Cerebellar cortex (tissue), 1 donor: ENCODE data around the gene LCAT.
A peak's percentile ranks its signal among the peaks of the same experiment; 100 is the strongest.
"Not testable (repeated sequence)": the region's sequence is repeated elsewhere in the genome, so short reads cannot be mapped to it uniquely, and the experiment has no call there.

Experiments
- DNase-seq: peaks from one replicate; pipeline ENCODE4 v3.0.0-alpha.2; 2015; ENCODE audit warnings: low spot score

Gene LCAT

GRCh38 chr16:67946966-67947558 is 3.1 kb upstream of the LCAT start:
- no peak for DNase-seq

DNA sequence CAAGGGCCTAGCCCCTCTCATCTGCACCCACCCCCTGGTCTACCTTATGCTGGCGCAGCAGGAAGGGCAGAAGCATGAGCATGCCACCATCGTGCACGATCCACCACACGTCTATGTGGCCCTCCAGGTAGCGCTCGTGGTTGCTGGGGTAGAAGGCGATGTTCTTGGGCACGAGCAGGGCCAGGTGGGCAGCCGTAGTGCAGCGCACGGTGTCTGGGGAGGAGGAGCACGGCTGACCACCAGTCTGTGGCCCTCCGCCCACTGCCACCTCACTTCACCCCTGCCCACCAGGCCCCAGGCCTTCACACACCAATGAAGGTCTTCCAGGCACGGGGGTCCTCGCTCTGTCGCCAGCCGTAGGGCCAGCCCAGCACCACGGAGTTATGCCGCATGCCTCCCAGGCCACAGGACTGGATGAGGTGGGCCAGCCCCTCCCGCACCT is 2.2 kb upstream of the LCAT start:
- DNase-seq = no peak

GRCh38 chr16:67945392-67945933 is 1.5 kb upstream of the LCAT start:
- DNase-seq = no peak

DNA sequence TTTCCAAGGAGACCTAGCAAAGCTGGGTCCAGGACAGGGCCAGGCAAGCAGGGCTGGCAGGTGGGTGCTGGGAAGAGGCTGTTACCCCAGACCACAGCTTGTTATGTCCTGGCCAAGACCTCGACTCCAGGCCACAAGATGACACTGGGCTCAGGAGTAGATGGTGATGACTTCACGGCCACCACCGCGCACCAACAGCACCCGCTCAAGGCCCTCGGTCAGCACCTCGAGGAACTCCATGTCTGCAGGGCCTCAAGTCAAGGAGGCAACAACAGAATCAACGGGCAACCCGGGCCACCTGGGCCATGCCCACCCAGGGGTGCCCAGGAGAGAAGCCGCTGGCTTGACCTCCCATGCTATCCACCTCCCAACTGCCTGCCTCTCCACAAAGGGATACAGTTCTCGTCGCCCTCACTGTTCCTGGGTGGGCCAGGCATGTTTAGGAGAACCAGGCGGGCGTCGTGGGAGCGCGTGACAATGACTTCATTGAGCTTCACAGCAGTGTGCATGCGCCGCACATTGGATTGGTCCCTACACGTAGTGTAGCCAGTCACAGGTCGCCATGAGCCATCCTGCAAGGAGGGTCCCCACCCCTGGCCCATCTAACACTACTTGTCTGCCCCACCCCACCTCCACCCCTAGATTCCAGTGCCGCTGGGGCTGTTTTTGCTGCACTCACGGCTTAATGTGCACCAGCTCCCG is 921 bp upstream of the LCAT start:
- no peak for DNase-seq

DNA sequence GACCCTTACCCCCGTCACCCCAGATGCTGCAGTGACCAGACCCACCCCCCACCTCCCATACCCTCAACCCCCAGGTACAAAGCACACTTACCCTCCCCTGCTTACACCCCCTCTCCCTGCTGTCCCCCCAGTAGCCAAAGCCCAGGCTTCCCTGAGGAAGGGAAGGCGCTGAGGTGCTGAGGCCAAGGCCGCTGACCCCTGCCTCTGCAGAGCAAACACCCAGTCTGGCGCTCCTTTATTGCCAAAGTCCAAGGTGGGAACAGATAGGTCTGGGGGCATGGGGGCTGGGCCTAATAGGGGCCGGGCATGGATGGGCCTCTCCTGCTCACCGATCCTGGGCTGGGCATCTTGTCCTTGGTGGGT is 683 bp downstream of the LCAT start:
- DNase-seq = no peak

DNA sequence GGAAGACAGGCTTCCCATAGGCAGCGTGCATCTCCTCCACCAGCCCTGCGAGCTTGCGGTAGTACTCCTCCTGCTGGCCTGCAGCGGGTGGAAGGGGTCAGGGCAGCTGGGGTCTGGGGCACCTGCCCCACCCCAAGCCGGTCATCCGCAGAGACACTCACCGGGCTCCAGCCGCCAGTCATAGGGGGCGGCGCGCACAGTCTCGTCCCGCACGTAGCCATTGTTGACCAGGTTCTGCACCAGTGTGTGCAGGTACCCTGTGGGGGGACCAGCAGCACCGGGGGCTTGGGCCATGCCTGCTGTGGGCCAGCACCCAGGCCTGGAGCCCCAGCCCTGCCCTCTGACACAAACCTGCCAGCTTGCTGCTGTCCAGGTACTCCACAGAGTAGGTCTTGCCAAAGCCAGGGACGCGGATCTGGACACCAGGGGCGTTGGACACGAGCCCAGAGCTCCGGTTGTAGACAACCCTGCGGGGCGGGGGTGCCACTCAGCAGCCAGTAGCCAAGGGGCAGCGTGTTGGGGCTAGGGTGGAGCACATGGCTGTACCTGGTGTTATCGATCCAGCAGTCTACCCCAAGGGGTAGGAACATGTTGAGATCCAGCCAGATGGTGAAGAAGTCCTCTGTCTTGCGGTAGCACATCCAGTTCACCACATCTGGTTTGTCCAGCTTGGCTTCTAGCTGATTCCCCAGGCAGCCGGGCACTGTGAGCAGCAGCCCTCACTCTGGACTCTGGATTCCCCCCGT is 1.2 kb downstream of the LCAT start:
- DNase-seq = no peak

GRCh38 chr16:67942200-67942509 is 1.8 kb downstream of the LCAT start:
- peak; percentile 63 for DNase-seq

DNA sequence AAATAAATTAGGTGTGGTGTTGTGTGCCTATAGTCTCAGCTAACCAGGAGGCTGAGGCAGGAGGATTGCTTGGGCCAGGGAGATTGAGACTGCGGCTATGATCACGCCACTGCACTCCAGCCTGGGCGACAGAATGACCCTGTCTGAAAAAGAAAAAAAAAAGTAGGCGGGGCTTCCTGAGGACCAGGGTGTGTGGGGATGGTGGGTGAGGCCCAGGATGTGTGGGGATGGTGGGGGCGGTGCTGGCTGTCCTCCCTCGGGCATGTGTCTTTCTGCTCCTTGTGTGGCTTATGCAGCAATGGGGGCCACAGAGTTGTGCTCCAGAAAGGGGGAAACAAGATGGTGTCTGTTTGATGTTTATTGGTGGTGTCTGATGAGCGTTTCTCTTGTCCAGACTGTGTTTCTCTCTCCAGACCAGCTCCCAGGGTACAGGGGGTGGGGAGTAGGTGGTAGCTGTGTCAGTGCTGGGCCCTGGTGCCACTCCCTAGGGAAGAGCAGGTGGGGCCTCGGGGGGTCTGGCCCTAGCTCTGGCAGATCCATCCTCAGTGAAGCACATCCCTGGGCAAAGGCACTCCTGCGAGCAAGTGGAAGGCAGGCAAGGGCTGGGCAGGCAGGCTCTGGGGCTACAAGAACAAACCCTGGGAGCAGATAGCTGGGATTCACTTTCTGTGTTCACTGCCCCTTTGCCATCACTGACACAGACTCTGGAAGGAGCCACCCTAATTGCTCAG is 2.3 kb downstream of the LCAT start:
- DNase-seq = no peak

GRCh38 chr16:67940446-67941089 is 3.4 kb downstream of the LCAT start:
- no peak for DNase-seq

GRCh38 chr16:67939507-67940445 is 4.1 kb downstream of the LCAT start:
- no peak for DNase-seq

DNA sequence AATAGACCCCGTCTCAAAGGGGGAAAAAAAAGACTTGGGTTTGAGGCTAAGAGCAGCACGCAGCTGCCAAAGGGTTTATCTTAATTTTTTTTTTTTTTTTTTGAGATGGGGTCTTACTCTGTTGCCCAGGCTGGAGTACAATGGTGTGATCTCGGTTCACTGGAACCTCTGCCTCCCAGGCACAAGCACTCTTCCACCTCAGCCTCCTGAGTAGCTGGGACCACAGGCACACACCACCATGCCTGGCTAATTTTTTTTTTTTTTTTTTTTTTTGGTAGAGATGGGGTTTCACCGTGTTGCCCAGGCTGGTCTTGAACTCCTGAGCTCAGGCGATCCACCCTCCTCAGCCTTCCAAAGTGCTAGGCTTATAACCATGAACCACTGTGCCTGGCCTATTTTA is 6.2 kb downstream of the LCAT start:
- DNase-seq = not testable (repeated sequence)

DNA sequence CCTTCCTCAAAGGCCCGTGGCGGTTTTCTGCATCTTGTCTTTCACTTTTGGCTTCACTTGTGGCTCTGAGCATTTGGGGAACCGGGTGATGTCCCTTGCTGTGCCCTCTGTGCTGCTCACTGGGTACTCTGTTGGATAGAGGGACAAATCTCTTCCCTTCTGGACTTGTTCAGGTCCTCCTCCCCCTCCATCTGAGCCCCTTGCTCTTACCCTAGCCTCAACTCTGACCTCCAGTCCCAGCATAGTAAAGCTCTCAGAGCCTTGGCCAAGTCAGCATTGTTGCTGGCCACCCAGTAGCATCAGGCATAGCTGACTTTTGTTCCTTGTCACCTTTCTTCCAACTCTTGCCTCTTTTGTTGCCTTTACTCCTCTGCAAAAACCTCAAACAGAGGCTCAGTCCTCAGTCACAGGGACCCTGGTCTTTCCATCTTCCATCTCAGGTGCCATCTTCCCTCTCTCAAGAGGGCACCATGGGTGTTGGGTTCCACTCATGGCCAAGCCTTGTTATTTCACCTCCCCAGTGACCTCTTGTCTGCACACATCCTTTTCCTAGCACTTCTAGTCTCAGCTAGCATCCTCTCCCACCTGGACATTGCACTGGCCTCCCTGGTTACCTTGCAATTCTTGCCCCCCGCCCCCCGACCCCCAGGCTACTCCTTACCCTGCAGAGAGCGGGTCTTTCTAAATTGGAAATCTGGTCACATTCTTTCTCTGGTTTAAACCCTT is 6.9 kb downstream of the LCAT start:
- no peak for DNase-seq

DNA sequence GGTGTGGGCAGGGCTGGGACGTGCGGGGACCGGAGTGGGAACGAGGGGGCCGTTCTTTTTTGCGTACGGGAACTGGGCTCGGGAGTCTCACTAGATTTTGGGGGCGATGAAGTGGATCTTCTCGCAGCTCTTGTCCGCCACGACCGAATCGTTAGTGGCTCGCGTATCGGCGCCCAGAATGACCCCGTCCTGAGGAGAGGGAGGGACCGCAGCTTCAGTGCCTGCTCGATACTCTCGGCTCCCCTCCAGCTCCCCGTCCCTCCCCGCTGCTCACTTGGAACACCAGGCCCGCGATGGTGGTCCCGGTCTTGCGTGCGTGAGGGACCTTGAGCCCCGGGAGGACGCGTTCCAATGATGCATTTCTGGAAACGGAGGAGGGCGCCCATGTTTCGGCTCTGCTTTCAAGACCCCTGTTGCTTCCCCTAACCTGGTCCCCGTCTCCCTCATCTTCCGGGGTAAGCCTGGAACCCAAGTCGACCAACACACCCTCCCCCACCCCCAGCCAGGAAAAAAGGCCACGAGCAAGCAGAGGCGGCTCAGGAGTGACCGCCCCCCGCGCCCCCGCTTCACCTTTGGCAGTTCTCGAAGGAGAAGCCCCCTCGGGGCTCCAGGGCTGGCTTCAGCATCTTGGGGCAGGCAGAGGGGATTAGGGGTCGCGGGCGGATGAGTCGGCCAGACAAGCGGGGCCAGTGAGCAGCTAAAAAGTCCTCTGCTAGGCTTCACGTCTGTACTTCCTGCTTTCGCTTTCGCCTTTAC is 7.6 kb downstream of the LCAT start, which contains the start of gene PSMB10:
PSMB10 (minus strand) TSS at position 727 of the 756 bp plus-strand sequence; CDS start at position 626, 101 bp downstream.
- DNase-seq = no peak

- peak; percentile 99 for DNase-seq
These were observed 8.4 kb downstream of the LCAT start for GRCh38 chr16:67935402-67936123.

- DNase-seq = no peak
These were observed 8.9 kb downstream of the LCAT start for GRCh38 chr16:67935101-67935401.

GRCh38 chr16:67934306-67935100 is 9.4 kb downstream of the LCAT start:
- DNase-seq = no peak

- no peak for DNase-seq
These were observed 10.1 kb downstream of the LCAT start for GRCh38 chr16:67933805-67934204.

GRCh38 chr16:67932462-67932840 is 11.5 kb downstream of the LCAT start:
- no peak for DNase-seq
